ENCODE measurements around the gene GPR176.
A peak's percentile ranks its signal among the peaks of the same experiment; 100 is the strongest.

GPR176 gene

DNA sequence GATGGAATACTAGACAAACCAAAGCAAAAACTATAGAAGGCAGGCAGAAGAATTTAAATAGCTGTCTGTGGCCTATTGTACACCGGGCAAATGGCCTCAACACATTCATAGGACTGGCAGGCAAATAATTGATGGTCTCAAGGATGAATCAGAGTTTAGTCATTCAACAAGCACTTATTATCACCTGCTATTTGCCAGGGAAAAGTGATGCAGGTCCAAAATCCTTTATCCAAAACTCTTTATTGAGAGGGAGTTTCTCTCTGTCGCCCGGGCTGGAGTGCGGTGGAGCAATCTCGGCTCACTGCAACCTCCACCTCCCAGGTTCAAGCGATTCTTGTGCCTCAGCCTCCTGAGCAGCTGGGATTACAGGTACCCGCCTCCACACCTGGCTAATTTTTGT is 16.1 kb upstream of the GPR176 start:
- Histone ChIP-seq H3K4me1 (ENCODE audit: control insufficient read depth, insufficient read depth, low read length) (no peaks in the 10 kb centered on the region), H3K27me3 (ENCODE audit: control insufficient read depth, insufficient read depth, low read length) (no peaks in the 10 kb centered on the region), H3K4me3 (ENCODE audit: low read length) (no peak overlapping the region), H3K27ac (ENCODE audit: low read length) (no peak overlapping the region), H3K9me3 (ENCODE audit: control insufficient read depth, insufficient read depth, low read length) (no peaks in the 10 kb centered on the region), H3K36me3 (ENCODE audit: control insufficient read depth, insufficient read depth, low read length) (peaks cover 6% of the 10 kb centered on the region; the same call in 1 of the 2 replicates)
- no CpG with 5 or more reads among the region's 7 CpGs for WGBS (ENCODE audit: insufficient coverage, insufficient read length)
- DNase-seq (ENCODE audit: low read depth, low spot score) = no peak

DNA sequence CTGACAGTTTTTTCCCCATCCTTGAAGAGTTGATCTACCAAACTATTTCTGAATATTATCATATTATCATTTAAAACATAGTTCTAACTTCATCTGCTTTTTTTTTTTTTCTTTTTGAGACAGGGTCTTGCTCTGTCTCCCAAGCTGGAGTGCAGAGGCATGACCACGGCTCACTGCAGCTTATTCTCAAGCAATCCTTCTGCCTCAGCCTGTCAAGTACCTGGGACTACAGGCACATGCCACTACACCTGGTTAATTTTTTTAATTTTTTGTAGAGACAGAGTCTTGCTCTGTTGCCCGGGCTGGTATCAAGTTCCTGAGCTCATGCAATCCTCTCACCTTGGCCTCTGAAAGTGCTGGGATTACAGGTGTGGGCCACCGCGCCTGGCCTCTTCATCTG is 15.2 kb upstream of the GPR176 start:
- no peak overlapping the region for H3K27ac ChIP-seq (ENCODE audit: low read length)

DNA sequence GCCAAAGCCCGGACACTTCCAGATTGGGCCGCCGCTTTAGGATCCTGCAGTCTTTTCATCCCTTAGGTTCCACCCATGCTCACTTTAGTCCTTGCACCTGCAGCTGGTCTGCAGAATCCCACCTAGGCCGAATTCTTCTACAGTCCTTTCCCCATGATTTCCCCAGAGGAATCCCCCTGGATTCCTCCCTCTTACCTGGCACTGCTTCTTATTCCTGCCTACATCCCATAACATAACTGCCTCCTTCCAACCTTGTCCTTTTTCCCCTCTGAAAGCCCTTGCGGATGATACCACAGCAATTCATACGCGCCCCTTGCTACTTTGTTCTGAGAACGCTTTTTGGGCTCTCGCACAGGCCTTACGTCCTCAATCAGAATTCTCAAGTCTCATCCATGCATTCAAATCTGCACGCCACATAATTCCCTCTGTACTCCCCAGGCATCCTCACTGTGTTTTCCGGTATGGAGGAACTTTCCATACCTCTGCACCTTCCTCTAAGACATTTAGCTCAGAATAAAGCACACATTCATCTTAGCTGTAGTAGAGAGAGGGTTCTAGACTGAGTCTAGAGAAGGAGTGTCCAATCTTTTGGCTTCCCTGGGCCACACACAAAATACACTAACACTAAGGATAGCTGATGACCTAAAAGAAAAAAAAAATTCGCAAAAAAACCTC is 14.5 kb upstream of the GPR176 start:
- H3K27me3 ChIP-seq (ENCODE audit: control insufficient read depth, insufficient read depth, low read length) = no peaks in the 10 kb centered on the region
- no peak for DNase-seq (ENCODE audit: low read depth, low spot score)
- H3K27ac ChIP-seq (ENCODE audit: low read length) = no peak overlapping the region
- no peaks in the 10 kb centered on the region for H3K9me3 ChIP-seq (ENCODE audit: control insufficient read depth, insufficient read depth, low read length)
- no CpG with 5 or more reads among the region's 13 CpGs for WGBS (ENCODE audit: insufficient coverage, insufficient read length)
- H3K4me1 ChIP-seq (ENCODE audit: control insufficient read depth, insufficient read depth, low read length) = no peaks in the 10 kb centered on the region
- H3K4me3 ChIP-seq (ENCODE audit: low read length) = peak overlapping the region; percentile 78
- H3K36me3 ChIP-seq (ENCODE audit: control insufficient read depth, insufficient read depth, low read length) = no peaks in the 10 kb centered on the region

More for the DNA sequence above, 15.2 kb upstream of the GPR176 start:
- Histone ChIP-seq H3K4me3 (ENCODE audit: low read length) (no peak overlapping the region), H3K4me1 (ENCODE audit: control insufficient read depth, insufficient read depth, low read length) (no peaks in the 10 kb centered on the region), H3K27me3 (ENCODE audit: control insufficient read depth, insufficient read depth, low read length) (no peaks in the 10 kb centered on the region), H3K9me3 (ENCODE audit: control insufficient read depth, insufficient read depth, low read length) (no peaks in the 10 kb centered on the region), H3K36me3 (ENCODE audit: control insufficient read depth, insufficient read depth, low read length) (0 out of 2 replicates have a peak, but pooled peaks cover 2% of the 10 kb centered on the region)
- no CpG with 5 or more reads among the region's 4 CpGs for WGBS (ENCODE audit: insufficient coverage, insufficient read length)
- DNase-seq (ENCODE audit: low read depth, low spot score) = no peak

DNA sequence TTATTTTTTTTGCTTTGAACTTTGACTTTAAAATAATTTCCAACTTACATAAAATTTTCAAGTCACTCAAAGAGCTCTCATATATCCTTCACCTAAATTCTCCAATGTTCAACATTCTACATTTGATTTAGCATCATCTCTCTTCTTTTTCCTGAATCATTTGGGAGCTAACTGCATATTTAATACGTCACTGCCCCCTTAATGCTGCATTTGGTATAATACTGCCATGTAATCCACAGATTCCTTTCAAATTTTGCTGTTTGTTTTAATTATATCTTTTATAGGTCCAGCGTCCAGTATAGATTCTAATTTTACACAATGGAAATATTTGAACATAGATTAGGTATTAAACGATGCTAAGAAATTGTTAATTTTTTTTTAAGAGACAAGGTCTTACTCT is 11.5 kb upstream of the GPR176 start:
- Histone ChIP-seq H3K9me3 (ENCODE audit: control insufficient read depth, insufficient read depth, low read length) (no peaks in the 10 kb centered on the region), H3K4me3 (ENCODE audit: low read length) (no peak overlapping the region), H3K36me3 (ENCODE audit: control insufficient read depth, insufficient read depth, low read length) (no peaks in the 10 kb centered on the region), H3K27ac (ENCODE audit: low read length) (no peak overlapping the region), H3K4me1 (ENCODE audit: control insufficient read depth, insufficient read depth, low read length) (no peaks in the 10 kb centered on the region), H3K27me3 (ENCODE audit: control insufficient read depth, insufficient read depth, low read length) (no peaks in the 10 kb centered on the region)
- no CpG with 5 or more reads among the region's 3 CpGs for WGBS (ENCODE audit: insufficient coverage, insufficient read length)
- DNase-seq (ENCODE audit: low read depth, low spot score) = no peak

DNA sequence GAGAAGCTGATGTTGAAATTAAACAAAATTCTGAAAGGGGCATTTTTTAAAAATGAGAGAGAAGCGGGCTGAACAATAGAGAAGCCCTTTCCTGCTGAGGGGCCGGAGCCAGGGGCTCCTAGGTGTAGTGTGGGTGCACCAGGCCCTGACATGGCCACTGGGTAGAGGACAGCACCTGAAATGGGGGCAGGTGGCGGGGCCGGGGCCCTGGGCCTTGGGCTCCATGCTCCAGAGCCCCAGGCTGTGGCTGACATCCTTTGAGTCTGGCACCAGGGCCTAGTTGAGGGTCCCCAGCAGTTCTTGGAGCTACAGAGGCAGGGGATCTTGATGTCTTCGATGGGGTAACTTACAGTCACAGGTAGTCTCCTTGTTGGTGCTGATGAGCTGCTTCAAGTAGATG is 6.5 kb upstream of the GPR176 start:
- Histone ChIP-seq H3K4me1 (ENCODE audit: control insufficient read depth, insufficient read depth, low read length) (peaks cover 2% of the 10 kb centered on the region; the same call in 1 of the 2 replicates), H3K9me3 (ENCODE audit: control insufficient read depth, insufficient read depth, low read length) (no peaks in the 10 kb centered on the region), H3K4me3 (ENCODE audit: low read length) (no peak overlapping the region), H3K27ac (ENCODE audit: low read length) (no peak overlapping the region), H3K27me3 (ENCODE audit: control insufficient read depth, insufficient read depth, low read length) (no peaks in the 10 kb centered on the region), H3K36me3 (ENCODE audit: control insufficient read depth, insufficient read depth, low read length) (no peaks in the 10 kb centered on the region)
- DNase-seq (ENCODE audit: low read depth, low spot score) = no peak
- no CpG with 5 or more reads among the region's 5 CpGs for WGBS (ENCODE audit: insufficient coverage, insufficient read length)

DNA sequence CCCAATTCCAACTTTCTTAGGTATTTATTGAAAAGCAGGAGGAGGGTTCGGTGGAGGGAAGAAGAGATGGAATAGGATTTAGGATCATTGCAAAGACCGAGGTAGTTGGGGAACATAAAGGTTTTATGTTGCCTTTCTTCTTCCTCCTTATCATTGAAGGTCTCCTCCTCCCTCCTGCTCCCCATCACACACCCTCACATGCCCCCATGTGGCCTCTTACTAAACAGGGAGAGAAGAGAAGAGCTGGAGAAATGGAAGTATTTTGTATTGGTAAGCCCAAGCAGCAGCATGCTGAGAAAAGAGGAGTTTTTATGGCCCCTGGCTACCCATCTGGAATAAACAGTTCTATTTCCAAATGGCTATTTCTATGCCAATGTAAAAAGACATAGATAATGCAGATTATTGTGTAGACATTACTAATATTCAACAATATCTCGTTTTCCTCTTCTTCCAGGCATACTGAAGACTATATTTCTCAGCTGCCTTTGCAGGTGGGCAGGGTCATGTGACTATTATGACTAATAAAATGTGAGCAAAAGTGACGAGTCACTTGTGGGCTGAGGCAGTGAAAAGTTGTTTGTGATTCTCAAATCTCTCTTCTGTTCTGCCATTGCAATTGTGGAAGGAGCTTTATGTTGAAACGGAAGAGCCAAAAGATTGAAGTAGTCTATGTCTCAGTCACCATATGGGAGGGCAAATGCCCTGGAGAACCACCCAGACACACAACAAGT is 5.2 kb upstream of the GPR176 start:
- Histone ChIP-seq H3K4me3 (ENCODE audit: low read length) (no peak overlapping the region), H3K27ac (ENCODE audit: low read length) (no peak overlapping the region), H3K9me3 (ENCODE audit: control insufficient read depth, insufficient read depth, low read length) (no peaks in the 10 kb centered on the region), H3K36me3 (ENCODE audit: control insufficient read depth, insufficient read depth, low read length) (no peaks in the 10 kb centered on the region), H3K27me3 (ENCODE audit: control insufficient read depth, insufficient read depth, low read length) (no peaks in the 10 kb centered on the region), H3K4me1 (ENCODE audit: control insufficient read depth, insufficient read depth, low read length) (peaks cover 2% of the 10 kb centered on the region; the same call in 1 of the 2 replicates)
- DNase-seq (ENCODE audit: low read depth, low spot score) = no peak
- WGBS (ENCODE audit: insufficient coverage, insufficient read length) = no CpG with 5 or more reads among the region's 5 CpGs

DNA sequence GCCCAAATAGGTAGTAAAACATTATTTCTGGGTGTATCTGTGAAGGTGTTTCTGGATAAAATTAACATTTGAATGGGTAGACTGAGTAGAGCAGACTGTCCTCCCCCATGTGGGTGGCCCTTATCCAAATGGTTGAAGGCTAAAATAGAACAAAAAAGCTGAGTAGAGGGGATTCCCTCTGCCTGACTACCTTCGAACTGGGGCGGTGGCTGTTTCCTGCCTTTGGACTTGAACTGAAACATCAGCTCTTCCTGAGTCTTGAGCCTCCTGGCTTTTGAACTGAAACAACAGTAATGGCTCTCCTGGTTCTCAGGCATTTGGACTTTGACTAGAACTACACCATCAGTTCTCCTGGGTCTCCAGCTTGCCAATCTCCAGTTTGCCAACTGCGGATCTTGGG is 4.4 kb upstream of the GPR176 start:
- Histone ChIP-seq H3K27me3 (ENCODE audit: control insufficient read depth, insufficient read depth, low read length) (no peaks in the 10 kb centered on the region), H3K27ac (ENCODE audit: low read length) (no peak overlapping the region), H3K9me3 (ENCODE audit: control insufficient read depth, insufficient read depth, low read length) (no peaks in the 10 kb centered on the region), H3K4me3 (ENCODE audit: low read length) (no peak overlapping the region), H3K36me3 (ENCODE audit: control insufficient read depth, insufficient read depth, low read length) (no peaks in the 10 kb centered on the region), H3K4me1 (ENCODE audit: control insufficient read depth, insufficient read depth, low read length) (peaks cover 2% of the 10 kb centered on the region; the same call in 1 of the 2 replicates)
- DNase-seq (ENCODE audit: low read depth, low spot score) = no peak
- WGBS (ENCODE audit: insufficient coverage, insufficient read length) = no CpG with 5 or more reads among the region's 3 CpGs

DNA sequence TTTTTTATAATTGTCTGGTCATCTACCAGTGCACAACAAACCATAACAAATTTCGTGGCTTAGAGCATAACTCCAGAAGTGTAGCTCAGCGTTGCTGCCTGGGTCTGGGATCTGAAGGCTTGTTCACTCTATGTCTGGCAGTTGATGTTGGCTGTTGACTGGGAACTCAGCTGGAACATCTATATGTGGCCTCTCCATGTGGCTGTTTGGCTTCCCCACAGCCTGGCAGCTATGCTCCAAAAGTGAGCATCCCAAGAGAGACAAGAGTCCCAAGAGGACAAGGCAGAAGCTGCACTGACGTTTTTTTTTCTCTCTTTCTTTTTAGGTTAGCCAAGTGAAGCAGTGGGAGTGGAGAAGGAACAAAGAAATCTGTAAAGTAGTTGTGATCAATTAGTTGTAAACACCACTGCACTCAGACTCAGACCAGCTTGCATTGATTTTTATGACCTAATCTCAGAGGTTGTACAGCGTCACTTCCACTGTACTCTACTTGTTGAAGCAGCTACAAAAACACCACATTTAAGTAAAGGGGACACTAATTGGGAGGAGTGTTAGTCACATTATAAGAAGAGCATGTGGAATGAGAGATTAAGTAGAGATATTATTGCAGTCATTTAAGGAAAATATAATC is 2.5 kb upstream of the GPR176 start:
- no peak for DNase-seq (ENCODE audit: low read depth, low spot score)

DNA sequence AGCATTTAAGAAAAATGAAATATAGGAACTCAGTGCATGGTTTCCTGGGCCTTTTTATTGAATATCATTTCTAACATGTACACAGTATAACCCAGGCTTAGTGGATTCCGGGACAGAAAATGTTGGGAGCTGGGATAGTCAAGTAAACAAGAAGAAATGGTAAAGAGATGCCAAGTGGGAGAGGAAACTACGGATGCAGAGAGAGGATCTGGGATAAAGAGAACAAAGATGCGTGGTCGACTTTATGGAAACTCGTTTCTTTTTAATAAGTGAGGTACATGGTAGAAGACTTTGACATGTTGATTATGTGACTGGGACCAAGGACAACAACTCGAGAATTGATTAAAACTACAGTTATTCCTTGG is 1.2 kb upstream of the GPR176 start:
- Histone ChIP-seq H3K9me3 (ENCODE audit: control insufficient read depth, insufficient read depth, low read length) (no peaks in the 10 kb centered on the region), H3K27me3 (ENCODE audit: control insufficient read depth, insufficient read depth, low read length) (no peaks in the 10 kb centered on the region), H3K36me3 (ENCODE audit: control insufficient read depth, insufficient read depth, low read length) (no peaks in the 10 kb centered on the region), H3K4me1 (ENCODE audit: control insufficient read depth, insufficient read depth, low read length) (peaks cover 2% of the 10 kb centered on the region; the same call in 1 of the 2 replicates), H3K4me3 (ENCODE audit: low read length) (peak overlapping the region; percentile 66; the same call in 1 of the 2 replicates), H3K27ac (ENCODE audit: low read length) (no peak overlapping the region)
- no CpG with 5 or more reads among the region's 6 CpGs for WGBS (ENCODE audit: insufficient coverage, insufficient read length)
- DNase-seq (ENCODE audit: low read depth, low spot score) = no peak

More for the DNA sequence above, 2.5 kb upstream of the GPR176 start:
- Histone ChIP-seq H3K27ac (ENCODE audit: low read length) (no peak overlapping the region), H3K4me1 (ENCODE audit: control insufficient read depth, insufficient read depth, low read length) (peaks cover 2% of the 10 kb centered on the region; the same call in 1 of the 2 replicates), H3K4me3 (ENCODE audit: low read length) (no peak overlapping the region), H3K36me3 (ENCODE audit: control insufficient read depth, insufficient read depth, low read length) (no peaks in the 10 kb centered on the region), H3K27me3 (ENCODE audit: control insufficient read depth, insufficient read depth, low read length) (no peaks in the 10 kb centered on the region), H3K9me3 (ENCODE audit: control insufficient read depth, insufficient read depth, low read length) (no peaks in the 10 kb centered on the region)
- WGBS (ENCODE audit: insufficient coverage, insufficient read length) = no CpG with 5 or more reads among the region's 4 CpGs

DNA sequence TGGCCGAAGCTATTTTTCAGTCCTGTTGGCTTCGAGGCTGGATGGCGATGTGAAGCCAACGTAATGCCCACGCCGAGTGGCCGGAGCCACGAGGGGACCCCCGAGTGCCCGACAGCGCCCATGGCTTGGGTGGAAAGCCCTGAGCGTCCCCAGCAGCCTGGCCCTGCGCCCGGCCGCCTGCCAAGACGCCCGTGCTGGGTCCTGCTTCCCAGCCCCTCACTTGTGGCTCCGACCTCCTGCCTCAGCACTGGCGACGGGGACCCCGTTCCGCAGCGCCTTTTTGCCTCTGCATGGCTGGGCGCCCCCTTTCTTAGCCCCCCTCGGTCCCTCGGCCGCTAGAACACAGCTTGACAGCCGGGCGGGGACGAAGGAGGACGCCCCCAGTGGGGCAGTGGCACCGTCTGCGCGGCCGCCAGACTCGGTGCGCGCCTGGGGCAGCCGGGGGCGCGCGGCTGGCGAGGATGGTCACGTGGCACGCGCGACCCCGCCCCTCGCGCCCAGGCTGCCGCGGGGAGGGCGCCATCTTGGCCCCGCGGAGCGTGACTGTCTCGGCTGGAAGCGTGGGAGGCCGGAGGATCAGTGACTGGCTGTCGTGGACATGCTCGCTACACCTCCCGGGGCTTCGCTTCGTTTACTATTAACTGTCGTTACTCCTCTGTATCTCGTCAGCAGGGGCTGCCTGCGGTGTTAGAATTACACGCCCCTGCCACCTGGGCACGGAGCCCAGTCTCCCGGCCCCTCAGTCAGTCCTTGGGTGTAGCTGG is 626 bp upstream of the GPR176 start:
- Histone ChIP-seq H3K27ac (ENCODE audit: low read length) (no peak overlapping the region), H3K36me3 (ENCODE audit: control insufficient read depth, insufficient read depth, low read length) (no peaks in the 10 kb centered on the region), H3K4me3 (ENCODE audit: low read length) (peak overlapping the region; percentile 66), H3K9me3 (ENCODE audit: control insufficient read depth, insufficient read depth, low read length) (no peaks in the 10 kb centered on the region), H3K27me3 (ENCODE audit: control insufficient read depth, insufficient read depth, low read length) (no peaks in the 10 kb centered on the region), H3K4me1 (ENCODE audit: control insufficient read depth, insufficient read depth, low read length) (peaks cover 2% of the 10 kb centered on the region; the same call in 1 of the 2 replicates)
- no CpG with 5 or more reads among the region's 70 CpGs for WGBS (ENCODE audit: insufficient coverage, insufficient read length)
- no peak for DNase-seq (ENCODE audit: low read depth, low spot score)
